Measurements from ENCODE around the gene CFAP70. TPM values are rescaled to one million over a fixed set of nuclear protein-coding genes. Genes with fewer than 3 reads are reported as not detected.

Gene CFAP70
- total RNA-seq, 1 experiment from 2014 or later: 0.24 TPM

DNA sequence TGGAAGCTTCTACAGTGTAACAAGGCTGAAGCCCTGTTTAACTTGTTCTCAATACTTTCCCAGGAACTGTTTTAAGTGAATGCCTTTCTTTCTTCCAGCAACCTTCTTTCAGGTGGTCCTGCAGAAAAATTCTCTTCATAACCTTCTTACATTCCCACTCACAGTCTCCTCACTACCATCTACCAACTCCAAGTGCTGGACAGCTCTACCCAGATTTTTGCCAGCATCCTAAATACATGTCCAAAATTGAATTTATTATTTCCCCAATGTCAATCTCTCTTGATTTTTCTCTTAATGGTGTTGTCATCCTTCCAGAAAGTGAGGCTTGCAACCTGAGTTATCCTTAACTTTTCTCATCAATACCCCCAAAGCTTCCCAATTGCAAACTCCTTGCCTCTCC is 48.2 kb downstream of the CFAP70 start:
- H3K14ac ChIP-seq (ENCODE audit: insufficient read depth, low read length): no peak overlapping the region
- H3K9ac ChIP-seq (ENCODE audit: extremely low read depth, insufficient read length, low read length): no peak overlapping the region
- no peaks in the 10 kb centered on the region for H3K79me2 ChIP-seq (ENCODE audit: insufficient read depth, low read length)
- no peaks in the 10 kb centered on the region for H3K23me2 ChIP-seq (ENCODE audit: insufficient read length, low read depth, low read length, poor library complexity, severe bottlenecking)
- no peak overlapping the region for H3K4ac ChIP-seq (ENCODE audit: low read depth, low read length)
- Mint-ChIP-seq H3K9me3 (peaks cover 24 to 25% of the 10 kb centered on the region in 2 experiments), H3K4me1 (no peaks in the 10 kb centered on the region), H3K27ac (no peak overlapping the region), H3K36me3 (ENCODE audit: insufficient read depth in 1 of 3, low read depth in 3 of 3) (peaks cover 0 to 6% (median 0%) of the 10 kb centered on the region in 3 experiments; a peak in 2 of 7 replicates), H3K4me3 (no peak overlapping the region), H3K27me3 (ENCODE audit: low read depth) (peaks cover 4% of the 10 kb centered on the region)
- no peaks in the 10 kb centered on the region for H3K27me3 ChIP-seq (ENCODE audit: insufficient read depth, low read length)
- TF ChIP-seq, protein P1, sequence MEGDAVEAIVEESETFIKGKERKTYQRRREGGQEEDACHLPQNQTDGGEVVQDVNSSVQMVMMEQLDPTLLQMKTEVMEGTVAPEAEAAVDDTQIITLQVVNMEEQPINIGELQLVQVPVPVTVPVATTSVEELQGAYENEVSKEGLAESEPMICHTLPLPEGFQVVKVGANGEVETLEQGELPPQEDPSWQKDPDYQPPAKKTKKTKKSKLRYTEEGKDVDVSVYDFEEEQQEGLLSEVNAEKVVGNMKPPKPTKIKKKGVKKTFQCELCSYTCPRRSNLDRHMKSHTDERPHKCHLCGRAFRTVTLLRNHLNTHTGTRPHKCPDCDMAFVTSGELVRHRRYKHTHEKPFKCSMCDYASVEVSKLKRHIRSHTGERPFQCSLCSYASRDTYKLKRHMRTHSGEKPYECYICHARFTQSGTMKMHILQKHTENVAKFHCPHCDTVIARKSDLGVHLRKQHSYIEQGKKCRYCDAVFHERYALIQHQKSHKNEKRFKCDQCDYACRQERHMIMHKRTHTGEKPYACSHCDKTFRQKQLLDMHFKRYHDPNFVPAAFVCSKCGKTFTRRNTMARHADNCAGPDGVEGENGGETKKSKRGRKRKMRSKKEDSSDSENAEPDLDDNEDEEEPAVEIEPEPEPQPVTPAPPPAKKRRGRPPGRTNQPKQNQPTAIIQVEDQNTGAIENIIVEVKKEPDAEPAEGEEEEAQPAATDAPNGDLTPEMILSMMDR (conservative IDR thresholded peaks at IDR 0.05): no peak
- no peak overlapping the region for H3K23ac ChIP-seq (ENCODE audit: insufficient read length, low read depth, low read length)
- no peak overlapping the region for H3T11ph ChIP-seq (ENCODE audit: low read length)
- no peaks in the 10 kb centered on the region for H3K4me1 ChIP-seq (ENCODE audit: insufficient read depth, low read length)
- no peaks in the 10 kb centered on the region for H4K20me1 ChIP-seq (ENCODE audit: control insufficient read depth, insufficient read depth, insufficient read length)
- no peaks in the 10 kb centered on the region for H3K9me3 ChIP-seq (ENCODE audit: control insufficient read depth, low read depth, low read length)
- H4K8ac ChIP-seq (replicated peaks; ENCODE audit: insufficient read length, low read depth, low read length): no peak overlapping the region
- no peak overlapping the region for H2BK12ac ChIP-seq (ENCODE audit: insufficient read length, low read depth, low read length)
- DNase-seq: no peak
- no peak overlapping the region for H4K5ac ChIP-seq (ENCODE audit: insufficient read length, low read depth, low read length)
- no peak overlapping the region for H2AK5ac ChIP-seq (ENCODE audit: insufficient read length, low read length)
- H3K4me2 ChIP-seq (ENCODE audit: insufficient read depth, insufficient read length, low read length): no peak overlapping the region
- no peak overlapping the region for H3K27ac ChIP-seq (ENCODE audit: insufficient read length, low read depth, low read length)
- H2BK15ac ChIP-seq (ENCODE audit: low read depth, low read length): no peak overlapping the region
- no peak overlapping the region for H3K56ac ChIP-seq (ENCODE audit: insufficient read length, low read depth, low read length)
- no peaks in the 10 kb centered on the region for H3K79me1 ChIP-seq (ENCODE audit: insufficient read depth, low read depth, low read length, poor library complexity, severe bottlenecking)
- no peak overlapping the region for H2BK5ac ChIP-seq (ENCODE audit: insufficient read length, low read length)
- H2BK120ac ChIP-seq (ENCODE audit: low read depth, low read length, poor library complexity, severe bottlenecking): no peak overlapping the region
- H4K91ac ChIP-seq (ENCODE audit: insufficient read length, low read depth, low read length): no peak overlapping the region
- H2BK20ac ChIP-seq (ENCODE audit: low read depth, low read length, poor library complexity, severe bottlenecking): no peak overlapping the region
- H2AFZ ChIP-seq (ENCODE audit: low read length): no peak overlapping the region
- H3K18ac ChIP-seq (ENCODE audit: insufficient read length, low read depth, low read length): no peak overlapping the region

Measured in H9 (cell line).